Activated B cell treated with CpG ODN at 0.5 μM for 24 hours (primary cell): ENCODE results near the gene OBI1. TPM values are rescaled to one million over a fixed set of nuclear protein-coding genes. Genes with fewer than 3 reads are reported as not detected.
"Not testable (repeated sequence)": the region's sequence is repeated elsewhere in the genome, so short reads cannot be mapped to it uniquely, and the experiment has no call there.

Experiments used
- ATAC-seq: fragments of 200-7000 bp; cut with Tn5 transposase; one replicate; pipeline ENCODE4 v1.10.0; 2021; ENCODE audit warnings: low read depth, mild to moderate bottlenecking, moderate library complexity
- CTCF ChIA-PET: fragments of 350-600 bp; sonication (Branson Sonifier 250); formaldehyde crosslinking; loops from one replicate; lab custom pipeline; 2021; ENCODE audit warnings: antibody characterized with exemption; lab: Charles Lee
- POLR2A ChIA-PET: fragments of 350-600 bp; sonication (Branson Sonifier 250); formaldehyde crosslinking; loops from one replicate; lab custom pipeline; 2021; ENCODE audit warnings: antibody characterized with exemption; lab: Charles Lee
- DNase-seq: peaks from one replicate; pipeline ENCODE4 v3.0.0; 2022
- H3K27ac Mint-ChIP-seq: one replicate; pipeline ENCODE4 v1.8.0; 2020; ENCODE audit warnings: mixed read lengths
- H3K27me3 Mint-ChIP-seq: one replicate; pipeline ENCODE4 v1.8.0; 2021; ENCODE audit warnings: mixed read lengths
- H3K36me3 Mint-ChIP-seq: one replicate; pipeline ENCODE4 v1.8.0; 2021; ENCODE audit warnings: low read depth, mixed read lengths
- H3K4me1 Mint-ChIP-seq: one replicate; pipeline ENCODE4 v1.8.0; 2021; ENCODE audit warnings: mixed read lengths
- H3K4me3 Mint-ChIP-seq: one replicate; pipeline ENCODE4 v1.8.0; 2020; ENCODE audit warnings: mild to moderate bottlenecking, mixed read lengths
- H3K9me3 Mint-ChIP-seq: one replicate; pipeline ENCODE4 v1.8.0; 2020; ENCODE audit warnings: mixed read lengths
- intact Hi-C: fragments of 100-400 bp; cut with micrococcal nuclease; formaldehyde crosslinking; loops from one replicate; pipeline ENCODE4 v1.15.1; 2024
- total RNA-seq: library from RNA; stranded (reverse); gene quantifications from 2 replicates; pipeline ENCODE4 v1.2.3, GENCODE V29; 2022
- TF ChIP-seq, protein P1 (sequence below): fragments of 200-600 bp; IDR thresholded peaks from one replicate; pipeline ENCODE4 v1.8.0; 2022; ENCODE audit warnings: antibody characterized with exemption, mild to moderate bottlenecking

Gene OBI1
- total RNA-seq, 1 donor from 2014 or later: 19.1 TPM

DNA sequence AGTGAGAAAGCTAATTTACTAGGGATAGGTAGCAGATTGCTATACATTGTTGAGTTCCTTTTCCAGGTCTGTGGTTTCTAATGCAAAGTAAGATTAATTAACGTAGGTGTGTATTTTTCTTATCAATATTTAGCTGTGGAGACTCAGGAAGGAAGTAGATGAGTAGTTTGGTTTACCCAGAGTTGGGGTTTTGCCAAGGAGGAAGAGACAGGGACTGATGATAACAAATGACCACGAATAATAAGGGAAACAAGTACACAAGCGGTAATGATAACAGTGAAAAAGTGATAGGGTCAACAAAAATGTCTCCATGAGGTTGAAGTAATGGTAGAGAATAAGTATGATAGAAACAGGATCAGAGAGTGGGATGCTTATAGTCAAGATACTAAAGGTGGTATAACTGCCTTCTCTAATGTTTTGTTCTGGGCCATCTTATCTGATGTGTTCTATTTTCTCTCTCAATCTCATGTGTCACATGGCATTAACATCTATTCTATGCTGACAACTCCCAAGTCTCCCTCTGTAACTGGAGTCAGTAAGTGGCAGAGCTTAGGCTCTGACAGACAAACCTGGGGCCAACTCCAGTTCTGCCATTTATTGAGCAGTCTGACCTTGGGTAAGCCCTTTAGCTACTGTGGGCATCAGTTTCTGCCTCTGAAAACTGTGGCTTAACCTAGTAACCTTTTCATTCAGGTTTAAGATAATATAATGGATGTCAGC, 8.8 kb downstream of the OBI1 start:
- intact Hi-C loops: loop anchor here (10.0 kb wide), 1 partner anchor 625 kb away; no protein-coding TSS in a partner anchor
- POLR2A ChIA-PET: no interaction called here
- ATAC-seq (no peak), DNase-seq (no peak)
- Mint-ChIP-seq H3K27ac (no peak overlapping the region), H3K27me3 (no peaks in the 10 kb centered on the region), H3K9me3 (no peaks in the 10 kb centered on the region), H3K4me1 (peaks cover 18% of the 10 kb centered on the region), H3K36me3 (peaks cover 10% of the 10 kb centered on the region), H3K4me3 (no peak overlapping the region)
- TF ChIP-seq, protein P1, sequence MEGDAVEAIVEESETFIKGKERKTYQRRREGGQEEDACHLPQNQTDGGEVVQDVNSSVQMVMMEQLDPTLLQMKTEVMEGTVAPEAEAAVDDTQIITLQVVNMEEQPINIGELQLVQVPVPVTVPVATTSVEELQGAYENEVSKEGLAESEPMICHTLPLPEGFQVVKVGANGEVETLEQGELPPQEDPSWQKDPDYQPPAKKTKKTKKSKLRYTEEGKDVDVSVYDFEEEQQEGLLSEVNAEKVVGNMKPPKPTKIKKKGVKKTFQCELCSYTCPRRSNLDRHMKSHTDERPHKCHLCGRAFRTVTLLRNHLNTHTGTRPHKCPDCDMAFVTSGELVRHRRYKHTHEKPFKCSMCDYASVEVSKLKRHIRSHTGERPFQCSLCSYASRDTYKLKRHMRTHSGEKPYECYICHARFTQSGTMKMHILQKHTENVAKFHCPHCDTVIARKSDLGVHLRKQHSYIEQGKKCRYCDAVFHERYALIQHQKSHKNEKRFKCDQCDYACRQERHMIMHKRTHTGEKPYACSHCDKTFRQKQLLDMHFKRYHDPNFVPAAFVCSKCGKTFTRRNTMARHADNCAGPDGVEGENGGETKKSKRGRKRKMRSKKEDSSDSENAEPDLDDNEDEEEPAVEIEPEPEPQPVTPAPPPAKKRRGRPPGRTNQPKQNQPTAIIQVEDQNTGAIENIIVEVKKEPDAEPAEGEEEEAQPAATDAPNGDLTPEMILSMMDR: no peak
- CTCF ChIA-PET: no interaction called here

DNA sequence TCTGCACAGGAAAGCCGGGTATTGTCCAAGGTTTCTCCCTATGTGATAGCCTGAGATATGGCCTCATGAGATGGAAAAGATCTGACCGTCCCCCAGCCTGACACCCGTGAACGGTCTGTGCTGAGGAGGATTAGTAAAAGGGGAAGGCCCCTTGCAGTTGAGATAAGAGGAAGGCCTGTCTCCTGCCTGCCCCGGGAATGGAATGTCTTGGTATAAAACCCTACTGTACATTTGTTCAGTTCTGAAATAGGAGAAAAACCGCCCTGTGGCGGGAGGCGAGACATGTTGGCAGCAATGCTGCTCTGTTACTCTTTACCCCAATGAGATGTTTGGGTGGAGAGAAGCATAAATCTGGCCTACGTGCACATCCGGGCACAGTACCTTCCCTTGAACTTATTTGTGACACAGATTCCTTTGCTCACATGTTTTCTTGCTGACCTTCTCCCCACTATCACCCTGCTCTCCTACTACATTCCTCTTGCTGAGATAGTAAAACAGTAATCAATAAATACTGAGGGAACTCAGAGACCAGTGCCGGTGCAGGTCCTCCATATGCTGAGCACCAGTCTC, 11.8 kb downstream of the OBI1 start:
- peaks cover 22% of the 10 kb centered on the region for H3K36me3 Mint-ChIP-seq
- H3K4me1 Mint-ChIP-seq, POLR2A ChIA-PET, ATAC-seq, DNase-seq, CTCF ChIA-PET, H3K4me3 Mint-ChIP-seq, H3K9me3 Mint-ChIP-seq, intact Hi-C loops, H3K27me3 Mint-ChIP-seq, H3K27ac Mint-ChIP-seq: not testable (repeated sequence)

DNA sequence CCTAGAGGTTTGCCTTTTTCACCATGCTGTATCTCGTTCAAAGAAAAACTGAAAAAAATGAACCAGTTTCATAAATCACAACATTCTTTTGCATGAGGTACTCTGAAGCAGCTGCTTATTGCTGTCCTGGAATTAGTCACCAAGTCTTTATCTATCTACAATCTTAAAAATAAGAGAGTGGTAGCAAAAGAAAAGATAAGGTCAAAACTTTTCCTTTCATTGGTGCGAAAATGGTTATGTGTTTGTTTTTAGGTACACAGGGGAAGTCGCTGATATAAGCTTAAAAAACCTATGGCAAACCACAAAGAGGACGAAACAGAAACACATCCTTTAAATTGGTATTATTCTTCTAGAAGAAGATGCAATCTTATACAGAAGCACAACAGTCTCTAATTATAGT, 20.7 kb downstream of the OBI1 start:
- ATAC-seq (no peak), DNase-seq (no peak)
- Mint-ChIP-seq H3K9me3 (no peaks in the 10 kb centered on the region), H3K4me3 (no peak overlapping the region), H3K27ac (no peak overlapping the region), H3K27me3 (no peaks in the 10 kb centered on the region), H3K4me1 (peaks cover 5% of the 10 kb centered on the region), H3K36me3 (peaks cover 78% of the 10 kb centered on the region)
- TF ChIP-seq, protein P1: no peak
- ChIA-PET CTCF (no interaction called here), POLR2A (no interaction called here)
- intact Hi-C loops: no loop called here

- DNase-seq: no peak
- H3K36me3 Mint-ChIP-seq: peaks cover 84% of the 10 kb centered on the region
- no peak for ATAC-seq
- CTCF ChIA-PET: no interaction called here
- no peak overlapping the region for H3K4me3 Mint-ChIP-seq
- no peaks in the 10 kb centered on the region for H3K27me3 Mint-ChIP-seq
- no peaks in the 10 kb centered on the region for H3K9me3 Mint-ChIP-seq
- H3K27ac Mint-ChIP-seq: no peak overlapping the region
- H3K4me1 Mint-ChIP-seq: peaks cover 5% of the 10 kb centered on the region
- POLR2A ChIA-PET: no interaction called here
- intact Hi-C loops: no loop called here
- TF ChIP-seq, protein P1: no peak
Measured at GRCh38 chr13:78636495-78636894, 22.5 kb downstream of the OBI1 start.

- intact Hi-C loops: no loop called here
- ATAC-seq (no peak), DNase-seq (no peak)
- no peaks in the 10 kb centered on the region for H3K4me1 Mint-ChIP-seq
- H3K27ac Mint-ChIP-seq: no peak overlapping the region
- TF ChIP-seq, protein P1: no peak
- ChIA-PET CTCF (no interaction called here), POLR2A (no interaction called here)
- no peak overlapping the region for H3K4me3 Mint-ChIP-seq
- H3K9me3 Mint-ChIP-seq: no peaks in the 10 kb centered on the region
- H3K36me3 Mint-ChIP-seq: peaks cover 85% of the 10 kb centered on the region
- no peaks in the 10 kb centered on the region for H3K27me3 Mint-ChIP-seq
Measured at GRCh38 chr13:78632996-78633395, 26.0 kb downstream of the OBI1 start.
